NCI-H1694 (cell line): ENCODE data around the gene CDKN1B.
A peak's percentile ranks its signal among the peaks of the same experiment; 100 is the strongest.

Experiments used
- DNase-seq: peaks from one replicate; lab custom pipeline; 2025; lab: John Stamatoyannopoulos, UW

CDKN1B gene

DNA sequence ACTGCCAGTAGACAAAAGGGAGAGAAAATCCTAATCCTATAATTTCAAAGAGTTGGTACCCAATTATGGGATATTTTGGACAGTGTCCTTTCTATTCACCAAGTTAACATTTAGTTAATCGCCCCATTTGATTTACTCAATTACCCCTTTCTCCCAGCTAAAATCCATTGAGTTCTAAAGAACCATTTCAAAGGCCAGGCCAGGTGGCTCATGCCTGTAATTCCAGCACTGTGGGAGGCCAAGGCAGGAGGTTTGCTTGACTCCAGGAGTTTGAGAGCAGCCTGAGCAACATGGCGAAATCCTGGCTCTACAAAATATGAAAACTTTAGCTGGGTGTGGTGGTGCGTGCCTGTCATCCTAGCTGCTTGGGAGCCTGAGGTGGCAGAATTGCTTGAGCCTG lies 15.7 kb upstream of the CDKN1B start:
- no peak for DNase-seq

DNA sequence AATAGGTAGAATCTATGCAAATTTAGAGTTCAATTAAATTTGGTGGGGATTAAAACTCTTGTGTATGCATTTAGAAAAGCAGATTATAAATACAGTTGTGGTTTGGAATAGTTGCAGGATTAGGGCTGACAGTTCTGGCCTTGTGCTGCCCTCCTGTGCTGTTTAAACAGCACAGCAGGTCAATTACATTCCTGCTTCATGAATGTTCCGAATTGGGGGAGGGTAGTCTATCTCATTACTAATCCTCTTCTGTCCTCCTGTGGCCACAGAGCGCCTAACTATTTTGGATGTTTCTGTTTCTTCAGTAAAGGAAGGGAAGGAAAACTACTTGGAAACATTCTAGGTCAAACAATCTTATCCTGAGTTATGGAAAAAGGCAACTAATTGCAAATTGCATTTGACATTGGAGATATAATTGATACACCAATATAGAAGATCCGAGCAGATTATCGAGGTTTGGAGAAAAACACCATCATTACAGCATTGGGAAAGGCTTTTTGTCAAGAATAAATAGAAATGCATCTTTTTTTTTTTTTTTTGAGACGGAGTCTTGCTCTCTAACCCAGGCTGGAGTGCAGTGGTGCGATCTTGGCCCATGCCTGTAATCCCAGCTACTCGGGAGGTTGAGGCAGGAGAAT lies 12.5 kb upstream of the CDKN1B start:
- peak; percentile 96 for DNase-seq

DNA sequence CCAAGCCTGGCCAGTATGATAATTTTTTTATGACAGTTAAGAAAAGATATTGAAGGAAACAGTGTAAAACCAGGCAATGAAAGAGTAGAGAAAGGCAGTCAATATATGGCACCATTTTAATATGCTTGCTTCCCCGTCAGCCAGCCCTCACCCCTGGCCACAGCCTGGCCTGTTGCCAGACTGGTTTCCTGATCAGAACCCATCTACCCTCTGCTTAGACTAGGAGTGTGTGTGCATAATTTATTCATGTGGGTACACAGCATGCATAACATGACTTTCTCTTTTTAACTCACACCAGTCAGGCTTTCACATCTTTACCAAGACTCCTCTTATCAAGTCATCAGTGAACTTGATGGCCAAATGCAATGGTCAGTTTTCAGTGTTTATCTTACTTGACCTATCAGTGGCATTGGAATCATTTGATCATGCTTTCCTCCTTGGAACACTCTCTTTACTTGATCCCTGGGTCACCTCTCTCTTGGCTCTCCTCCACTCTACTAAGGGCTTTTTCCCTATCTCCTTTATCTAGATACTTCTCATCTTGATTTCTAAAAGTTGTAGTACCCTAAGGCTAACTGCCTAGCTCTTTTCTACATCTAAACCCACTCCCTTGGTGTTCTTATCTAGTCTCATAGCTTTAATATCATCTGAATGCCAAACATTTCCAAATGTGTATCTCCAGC lies 11.2 kb upstream of the CDKN1B start:
- DNase-seq, result no peak

DNA sequence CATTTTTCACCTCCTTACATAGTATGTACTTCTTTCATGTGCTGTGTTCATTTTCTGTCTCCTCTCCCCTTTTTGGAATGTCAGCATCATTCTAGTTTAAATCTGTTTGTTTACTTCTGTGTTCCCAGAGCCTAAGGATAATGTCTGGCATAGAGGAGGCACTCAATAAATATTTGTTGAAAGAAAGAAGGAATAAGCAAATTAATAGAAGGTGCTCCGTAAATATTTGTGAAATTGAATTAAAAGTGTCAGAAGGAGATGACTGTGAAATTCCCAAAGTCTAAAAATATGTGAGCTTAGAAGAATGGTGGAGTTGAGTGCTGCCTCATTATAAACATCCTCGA lies 3.3 kb upstream of the CDKN1B start:
- no peak for DNase-seq

GRCh38 chr12:12714276-12715021 lies 2.7 kb upstream of the CDKN1B start:
- DNase-seq, result no peak

GRCh38 chr12:12715128-12715458 lies 2.1 kb upstream of the CDKN1B start:
- no peak for DNase-seq

- no peak for DNase-seq
These were observed 1.6 kb upstream of the CDKN1B start for GRCh38 chr12:12715459-12716150.

- DNase-seq, result no peak
These were observed 896 bp upstream of the CDKN1B start for GRCh38 chr12:12716151-12716792.

- no peak for DNase-seq
These were observed 615 bp downstream of the CDKN1B start for GRCh38 chr12:12717586-12718380.

- DNase-seq, result no peak
These were observed 1.2 kb downstream of the CDKN1B start for GRCh38 chr12:12718381-12718759.

DNA sequence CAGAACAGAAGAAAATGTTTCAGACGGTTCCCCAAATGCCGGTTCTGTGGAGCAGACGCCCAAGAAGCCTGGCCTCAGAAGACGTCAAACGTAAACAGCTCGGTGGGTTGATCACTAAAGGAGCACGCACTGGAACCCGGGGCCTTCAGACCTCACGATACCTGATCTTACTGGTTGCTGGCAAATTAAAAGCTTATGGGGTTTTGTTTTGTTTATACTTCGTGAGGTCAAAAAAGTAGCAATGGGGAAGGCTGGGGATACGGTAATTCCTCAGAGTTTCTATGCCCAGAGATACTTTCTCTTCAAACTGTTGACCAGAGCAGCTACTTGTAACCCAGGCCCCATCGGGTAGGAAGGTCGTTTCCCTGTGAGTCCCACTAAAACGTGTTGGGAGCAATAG lies 1.7 kb downstream of the CDKN1B start:
- no peak for DNase-seq

GRCh38 chr12:12719496-12719895 lies 2.3 kb downstream of the CDKN1B start:
- no peak for DNase-seq

DNA sequence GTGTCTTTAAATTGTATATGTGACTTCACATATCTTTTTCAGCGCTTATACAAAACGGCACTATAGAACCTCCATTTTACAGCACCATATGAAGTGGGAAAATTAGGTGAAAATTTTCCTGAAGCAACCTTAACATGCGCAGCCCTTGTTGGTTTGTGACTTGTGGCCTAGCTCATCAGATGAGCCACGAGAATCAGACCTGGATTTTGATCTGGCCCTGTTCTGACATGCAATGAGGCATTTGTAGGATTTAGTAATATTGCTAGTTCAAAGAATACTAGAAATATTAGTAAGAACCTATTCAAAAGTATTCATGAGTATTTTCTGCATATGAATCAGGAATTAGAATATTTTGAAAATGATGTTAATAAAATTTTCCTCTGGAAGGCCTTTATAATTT lies 2.9 kb downstream of the CDKN1B start:
- DNase-seq, result peak; percentile 42

- DNase-seq, result peak; percentile 52
These were observed 3.5 kb downstream of the CDKN1B start for GRCh38 chr12:12720672-12721161.

- no peak for DNase-seq
These were observed 4.1 kb downstream of the CDKN1B start for GRCh38 chr12:12721176-12721751.

DNA sequence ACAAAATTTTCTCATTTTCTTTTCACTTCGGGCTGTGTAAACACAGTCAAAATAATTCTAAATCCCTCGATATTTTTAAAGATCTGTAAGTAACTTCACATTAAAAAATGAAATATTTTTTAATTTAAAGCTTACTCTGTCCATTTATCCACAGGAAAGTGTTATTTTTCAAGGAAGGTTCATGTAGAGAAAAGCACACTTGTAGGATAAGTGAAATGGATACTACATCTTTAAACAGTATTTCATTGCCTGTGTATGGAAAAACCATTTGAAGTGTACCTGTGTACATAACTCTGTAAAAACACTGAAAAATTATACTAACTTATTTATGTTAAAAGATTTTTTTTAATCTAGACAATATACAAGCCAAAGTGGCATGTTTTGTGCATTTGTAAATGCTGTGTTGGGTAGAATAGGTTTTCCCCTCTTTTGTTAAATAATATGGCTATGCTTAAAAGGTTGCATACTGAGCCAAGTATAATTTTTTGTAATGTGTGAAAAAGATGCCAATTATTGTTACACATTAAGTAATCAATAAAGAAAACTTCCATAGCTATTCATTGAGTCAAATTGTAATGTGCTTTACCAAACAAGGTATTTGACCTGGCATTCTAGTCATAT lies 4.8 kb downstream of the CDKN1B start:
- DNase-seq, result no peak

DNA sequence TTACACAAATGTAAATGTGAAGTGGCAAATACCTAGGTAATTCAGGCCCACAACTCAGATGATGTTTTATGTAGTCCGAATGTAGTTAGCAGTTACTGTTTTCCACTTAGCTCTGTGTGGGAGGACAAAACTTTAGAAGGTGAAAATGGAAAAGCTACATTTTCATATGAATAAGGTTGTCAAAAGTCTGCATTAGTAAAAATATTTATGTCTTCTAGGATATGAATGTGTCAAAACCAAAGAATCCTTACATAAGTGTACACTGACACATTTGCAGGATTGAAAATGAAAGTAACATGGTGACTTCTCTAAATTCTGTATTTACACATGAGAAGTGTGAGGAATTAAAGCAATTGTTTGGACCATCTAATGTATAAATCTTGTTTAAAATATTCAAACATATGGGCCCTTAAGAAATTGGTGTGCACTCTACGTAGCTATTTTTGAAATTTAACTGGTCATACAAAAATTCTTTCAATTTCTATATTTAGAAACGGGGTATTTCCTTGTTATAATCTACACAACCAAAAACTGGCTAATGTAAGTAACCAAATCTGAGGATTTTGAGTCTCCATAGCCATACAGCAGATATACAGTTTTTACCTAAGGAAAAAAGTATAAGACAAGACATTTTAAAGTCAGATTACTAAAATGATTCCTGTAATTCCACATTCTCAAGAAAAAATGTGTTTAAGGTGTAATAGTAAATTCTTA lies 5.4 kb downstream of the CDKN1B start:
- peak; percentile 74 for DNase-seq

DNA sequence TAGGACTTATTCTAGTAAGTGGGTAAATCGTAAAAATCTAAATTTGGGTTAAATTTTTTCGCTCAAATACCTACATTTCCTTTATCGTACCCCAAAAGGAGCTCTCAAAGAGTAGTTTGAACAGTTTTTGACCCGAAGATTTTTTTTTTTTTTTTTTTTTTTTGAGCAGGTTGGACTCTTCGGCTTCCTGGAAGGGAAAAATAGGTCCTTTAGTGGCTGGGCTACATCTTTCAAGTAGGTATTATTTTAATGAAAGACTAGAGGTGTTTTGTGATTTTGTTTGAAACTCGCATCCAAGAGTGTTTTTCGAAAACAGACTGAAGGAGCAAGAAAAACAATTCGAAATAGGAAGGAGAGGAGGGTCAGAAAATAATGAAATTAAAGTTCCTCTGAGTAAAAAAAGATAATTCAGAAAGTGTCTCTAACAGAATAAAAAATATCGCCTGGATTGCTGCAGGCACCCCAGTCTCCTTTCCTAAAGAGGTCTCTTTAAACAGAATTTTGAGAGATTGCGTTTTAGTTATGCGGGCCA lies 6.0 kb downstream of the CDKN1B start:
- no peak for DNase-seq

GRCh38 chr12:12723681-12724420 lies 6.7 kb downstream of the CDKN1B start:
- DNase-seq, result no peak
